ENCODE measurements around the gene TOM1L2.

DNA sequence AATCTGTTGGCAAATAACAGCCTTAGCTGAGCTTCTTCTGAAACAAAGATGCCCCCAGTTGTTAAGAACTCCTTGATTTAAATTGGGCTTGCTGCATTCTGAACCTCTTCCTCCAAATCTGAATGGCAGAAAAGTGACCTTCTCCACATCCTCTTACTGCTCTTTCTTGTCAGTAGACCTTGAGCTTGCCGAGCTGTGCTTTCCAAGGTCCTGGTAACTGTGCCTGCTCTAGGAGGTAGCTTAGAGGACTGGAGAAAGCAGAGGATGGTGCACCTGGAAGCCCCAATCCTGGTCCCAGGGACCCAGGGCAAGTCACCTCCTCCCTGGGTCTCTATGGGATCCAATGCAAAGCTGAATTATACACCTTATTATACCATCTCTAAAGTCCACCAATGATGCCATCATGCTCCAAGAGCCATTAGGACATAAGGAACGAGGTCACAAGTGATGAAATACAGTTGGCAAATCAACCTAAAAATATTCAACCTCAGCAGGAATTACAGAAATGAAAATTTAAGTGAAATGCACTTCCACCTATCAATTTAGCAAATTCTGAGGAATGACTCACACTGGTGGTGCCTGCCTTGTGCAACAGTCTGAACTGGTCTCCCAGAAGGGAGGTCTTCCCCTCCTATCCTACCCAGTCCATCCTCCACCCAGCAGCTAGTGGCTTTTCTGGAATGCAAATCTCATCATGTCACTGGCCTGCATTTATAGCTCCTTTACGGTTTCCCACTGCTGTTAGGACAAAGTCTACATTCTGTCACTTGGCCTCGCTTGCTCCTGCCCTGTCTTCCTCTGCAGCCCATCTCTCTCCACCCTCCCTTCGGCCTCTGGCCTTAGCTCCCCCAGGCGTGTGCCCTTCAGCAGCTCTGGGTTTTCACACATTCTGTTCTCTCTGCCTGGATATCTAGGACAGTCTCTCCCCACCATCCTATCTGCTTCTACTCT, 36.6 kb downstream of the TOM1L2 start:
- TF ChIP-seq, protein P1, sequence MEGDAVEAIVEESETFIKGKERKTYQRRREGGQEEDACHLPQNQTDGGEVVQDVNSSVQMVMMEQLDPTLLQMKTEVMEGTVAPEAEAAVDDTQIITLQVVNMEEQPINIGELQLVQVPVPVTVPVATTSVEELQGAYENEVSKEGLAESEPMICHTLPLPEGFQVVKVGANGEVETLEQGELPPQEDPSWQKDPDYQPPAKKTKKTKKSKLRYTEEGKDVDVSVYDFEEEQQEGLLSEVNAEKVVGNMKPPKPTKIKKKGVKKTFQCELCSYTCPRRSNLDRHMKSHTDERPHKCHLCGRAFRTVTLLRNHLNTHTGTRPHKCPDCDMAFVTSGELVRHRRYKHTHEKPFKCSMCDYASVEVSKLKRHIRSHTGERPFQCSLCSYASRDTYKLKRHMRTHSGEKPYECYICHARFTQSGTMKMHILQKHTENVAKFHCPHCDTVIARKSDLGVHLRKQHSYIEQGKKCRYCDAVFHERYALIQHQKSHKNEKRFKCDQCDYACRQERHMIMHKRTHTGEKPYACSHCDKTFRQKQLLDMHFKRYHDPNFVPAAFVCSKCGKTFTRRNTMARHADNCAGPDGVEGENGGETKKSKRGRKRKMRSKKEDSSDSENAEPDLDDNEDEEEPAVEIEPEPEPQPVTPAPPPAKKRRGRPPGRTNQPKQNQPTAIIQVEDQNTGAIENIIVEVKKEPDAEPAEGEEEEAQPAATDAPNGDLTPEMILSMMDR (IDR thresholded peaks at IDR 0.05): no peak
- TF ChIP-seq EZH2 (IDR thresholded peaks at IDR 0.05): no peak
